COLO829 (cell line): ENCODE results near the gene HS6ST1.

Experiments used
- DNase-seq: peaks from one replicate; pipeline ENCODE4 v3.0.0; 2012; ENCODE audit warnings: low spot score

Gene HS6ST1

GRCh38 chr2:128347701-128348539, 29.3 kb upstream of the HS6ST1 start:
- DNase-seq, result no peak

DNA sequence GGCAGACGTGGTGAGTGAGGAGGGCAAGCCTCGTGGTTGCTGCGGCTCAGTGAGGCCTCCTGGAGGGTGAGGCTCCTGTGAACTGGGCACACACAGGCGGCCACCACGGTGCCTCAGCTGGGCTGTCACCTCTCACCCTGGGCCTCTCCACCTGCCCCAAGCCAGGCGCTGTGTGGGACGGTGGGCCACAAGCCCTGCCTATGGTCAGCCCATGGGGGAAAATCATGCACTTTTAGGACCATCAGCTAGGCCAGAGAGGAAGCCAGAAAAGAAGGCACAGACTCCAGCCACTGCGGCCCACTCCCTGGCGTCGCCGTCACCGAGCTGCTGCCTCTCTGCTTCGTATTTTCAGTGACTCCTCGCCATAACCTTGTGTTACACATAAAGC, 28.5 kb upstream of the HS6ST1 start:
- no peak for DNase-seq

DNA sequence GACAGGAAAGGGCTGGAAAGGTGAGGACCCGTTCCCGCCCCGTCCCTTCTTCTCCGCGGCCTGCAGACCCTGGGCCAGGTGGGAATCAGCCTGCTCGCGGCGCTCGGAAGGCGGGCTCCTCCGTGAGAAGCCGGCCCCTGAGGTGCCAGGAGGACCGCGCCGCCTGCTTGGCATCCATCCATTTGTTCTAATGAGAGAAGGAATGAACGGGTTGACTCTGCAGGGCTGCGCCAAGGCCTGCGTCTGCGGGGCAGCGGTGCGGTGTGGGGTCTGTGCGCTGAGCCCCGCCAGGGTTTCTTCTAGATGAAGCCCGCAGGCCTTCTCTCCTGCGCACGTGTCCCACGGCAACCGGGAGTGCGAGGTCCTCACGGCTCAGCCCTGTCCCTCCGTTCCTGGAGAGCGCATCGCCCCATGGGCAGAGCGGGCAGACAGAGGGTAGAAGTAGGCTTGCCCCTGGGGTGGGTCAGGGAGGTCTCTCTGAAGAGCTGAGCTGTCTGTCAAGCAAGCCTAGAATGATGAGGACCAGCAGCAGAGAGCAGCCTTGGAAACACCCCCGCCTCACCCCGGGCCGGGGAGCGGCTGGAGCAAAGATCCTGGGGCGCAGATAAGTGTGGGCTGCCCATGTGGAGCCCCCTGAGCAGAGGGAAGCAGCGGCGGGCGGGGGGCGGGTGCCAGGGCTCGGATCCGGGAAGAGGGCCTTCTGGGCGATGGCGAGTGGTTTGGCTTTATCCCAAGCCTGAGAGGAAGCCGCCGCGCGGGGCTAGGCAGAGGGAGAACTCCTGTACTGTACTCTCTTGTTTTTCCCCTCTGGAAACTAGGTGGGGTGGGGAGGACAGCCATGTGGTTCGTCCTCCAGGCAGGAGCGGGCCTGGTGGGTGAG, 27.9 kb upstream of the HS6ST1 start:
- no peak for DNase-seq

GRCh38 chr2:128345436-128346165, 26.9 kb upstream of the HS6ST1 start:
- DNase-seq, result no peak

GRCh38 chr2:128344101-128344500, 25.4 kb upstream of the HS6ST1 start:
- DNase-seq, result no peak

DNA sequence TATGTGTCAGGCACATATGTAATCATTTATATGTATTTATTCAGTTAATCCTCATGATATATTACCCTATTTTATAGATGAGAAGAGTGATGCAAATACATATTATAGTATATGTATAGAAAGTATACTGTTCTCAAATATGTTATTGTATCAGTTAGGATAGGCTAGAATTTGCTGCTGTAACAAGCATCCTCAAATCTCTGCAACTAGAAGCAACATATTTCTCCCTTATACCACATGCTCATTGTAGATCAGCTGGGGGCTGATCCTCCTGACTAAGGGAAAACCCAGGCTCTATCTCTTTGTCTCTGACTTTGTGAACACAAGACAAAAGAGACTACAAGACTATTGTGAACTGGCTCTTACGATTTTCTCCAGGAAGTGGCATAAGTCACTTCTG, 24.8 kb upstream of the HS6ST1 start:
- DNase-seq, result no peak

GRCh38 chr2:128342550-128342949, 23.9 kb upstream of the HS6ST1 start:
- no peak for DNase-seq

DNA sequence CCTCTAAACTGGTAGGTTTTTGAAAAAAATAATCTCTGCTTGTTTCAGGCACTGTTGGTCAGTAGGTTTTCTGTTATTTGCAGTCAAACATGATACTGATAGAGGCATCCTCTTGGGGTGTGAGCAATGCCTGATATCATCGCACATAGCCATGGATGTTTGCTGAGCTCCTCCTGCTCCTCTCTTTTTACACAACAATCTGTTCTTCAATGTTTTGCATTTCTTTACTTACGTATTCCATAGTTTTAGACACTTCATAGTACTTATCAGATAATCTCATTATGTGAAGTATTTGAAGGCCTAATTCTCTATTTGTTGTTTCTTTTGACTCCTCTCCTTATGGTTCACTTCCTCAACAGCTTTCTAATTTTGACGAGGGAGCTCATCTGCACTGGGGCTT, 23.0 kb upstream of the HS6ST1 start:
- DNase-seq, result no peak

- DNase-seq, result no peak
These were observed 13.5 kb upstream of the HS6ST1 start for GRCh38 chr2:128332091-128332634.

DNA sequence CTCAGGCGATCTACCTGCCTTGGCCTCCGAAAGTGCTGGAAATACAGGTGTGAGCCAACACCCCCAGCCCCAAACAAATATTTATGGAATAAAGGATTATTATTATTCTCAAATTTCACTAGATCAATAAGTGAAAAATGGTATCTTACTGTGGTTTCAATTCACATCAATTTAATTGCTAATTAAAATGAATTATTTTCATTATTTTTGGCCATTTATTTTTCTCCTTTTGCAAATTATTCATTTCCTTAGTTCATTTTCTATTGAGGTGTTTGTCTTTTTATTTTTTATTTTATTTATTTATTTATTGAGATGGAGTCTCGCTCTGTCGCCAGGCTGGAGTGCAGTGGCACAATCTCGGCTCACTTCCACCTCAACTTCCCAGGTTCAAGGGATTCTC, 11.9 kb upstream of the HS6ST1 start:
- no peak for DNase-seq

DNA sequence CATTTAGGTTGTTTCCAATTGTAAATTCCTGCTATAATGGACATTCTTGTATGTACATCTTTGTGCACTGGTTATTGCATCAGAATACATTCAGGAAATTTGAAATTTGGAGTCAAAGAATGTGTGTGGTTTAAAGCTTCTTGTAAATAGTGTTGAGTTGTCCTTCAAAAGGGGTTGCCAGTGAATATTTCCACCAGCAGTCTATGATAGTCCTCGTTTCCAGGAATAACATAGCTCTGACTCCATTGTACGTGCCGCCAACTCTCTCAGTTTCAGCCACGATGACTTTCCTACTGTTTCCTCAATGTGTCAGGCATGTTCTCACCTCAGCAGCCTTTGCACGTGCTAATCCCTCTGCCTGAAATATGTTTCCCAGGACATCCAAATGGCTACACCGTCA, 10.9 kb upstream of the HS6ST1 start:
- DNase-seq, result no peak

- DNase-seq, result no peak
These were observed 8.7 kb upstream of the HS6ST1 start for GRCh38 chr2:128327180-128327964.

GRCh38 chr2:128326346-128326745, 7.7 kb upstream of the HS6ST1 start:
- DNase-seq, result no peak

GRCh38 chr2:128325611-128326181, 7.0 kb upstream of the HS6ST1 start:
- DNase-seq, result no peak

GRCh38 chr2:128324897-128325410, 6.3 kb upstream of the HS6ST1 start:
- no peak for DNase-seq

DNA sequence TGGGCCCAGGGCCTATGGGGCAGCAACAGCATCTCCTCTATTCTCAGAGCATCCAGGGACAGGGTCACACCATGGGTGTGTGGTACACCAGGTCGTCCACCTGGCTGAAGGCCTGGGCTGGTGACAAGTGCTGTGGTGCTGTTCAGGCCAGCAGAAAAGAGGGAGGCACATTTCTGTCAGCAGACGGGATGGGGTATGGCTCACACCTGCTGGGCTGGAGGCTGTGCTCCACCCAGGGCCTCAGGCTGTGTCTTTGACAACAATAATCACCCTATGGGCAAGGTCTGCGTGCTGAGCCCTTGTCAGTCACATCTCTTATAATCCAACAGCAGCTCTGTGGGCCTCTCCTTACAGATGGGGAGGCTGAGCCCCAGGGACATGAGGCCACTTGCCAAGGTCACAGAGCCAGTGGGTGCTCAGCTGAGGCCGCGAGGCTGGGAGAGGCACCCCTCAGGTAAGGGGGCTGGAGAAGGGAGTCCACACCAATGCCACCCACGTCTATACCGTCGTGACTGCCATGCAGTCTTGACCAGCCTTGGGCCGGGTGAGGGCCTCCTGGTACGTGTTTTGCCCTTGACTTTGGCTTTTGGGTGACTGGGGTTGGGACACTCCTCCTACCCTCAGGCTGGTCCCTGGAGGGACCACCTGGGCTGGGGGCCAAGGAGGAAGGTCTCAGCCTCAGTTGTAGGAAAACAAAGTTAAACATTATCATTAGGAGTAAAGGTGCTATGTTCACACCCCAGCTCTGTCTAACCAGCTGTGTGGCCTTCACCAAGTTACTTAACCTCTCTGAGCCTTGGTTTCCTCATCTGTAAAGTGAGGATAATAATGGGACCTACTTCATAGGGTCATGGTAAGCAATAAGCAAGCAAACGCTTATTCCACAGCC, 5.6 kb upstream of the HS6ST1 start:
- DNase-seq, result no peak

DNA sequence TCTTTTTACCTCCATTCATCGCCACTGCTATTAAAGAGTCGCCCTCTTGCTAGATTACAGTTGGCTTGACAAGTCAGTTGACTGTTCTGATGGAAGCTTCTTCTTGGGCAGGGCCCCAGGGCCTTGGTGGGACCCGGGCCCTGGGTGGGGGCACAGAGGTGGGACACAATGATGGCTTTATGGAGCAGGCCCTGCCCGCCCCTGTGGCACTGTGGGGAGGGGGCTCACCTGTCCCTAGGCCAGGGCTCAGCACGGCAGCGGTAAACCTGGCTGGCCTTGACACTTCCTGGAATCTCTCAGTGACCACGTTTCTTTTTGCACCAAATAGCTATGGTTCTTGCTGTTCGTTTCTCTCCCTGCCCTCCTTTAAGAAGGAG, 4.9 kb upstream of the HS6ST1 start:
- no peak for DNase-seq

GRCh38 chr2:128322715-128323554, 4.3 kb upstream of the HS6ST1 start:
- no peak for DNase-seq
